Fibroblast of lung (primary cell): ENCODE measurements around the gene S100P. TPM values are rescaled to one million over a fixed set of nuclear protein-coding genes. Genes with fewer than 3 reads are reported as not detected.

Experiments used
- DNase-seq, 2 donors: peaks; one replicate each; pipeline versions ENCODE4 v3.0.0 to v3.0.0-alpha.2; 2010; ENCODE audit warnings: low read depth in 2 of 2
- H2AFZ ChIP-seq: 2 replicates; pipeline ENCODE4 v1.5.1; 2012; ENCODE audit warnings: low read length, control low read depth, inconsistent platforms
- H3K27ac ChIP-seq: 2 replicates; pipeline ENCODE4 v1.5.1; 2011; ENCODE audit warnings: low read length, control low read depth; ENCODE audit not compliant: insufficient read depth
- H3K27me3 ChIP-seq: 2 replicates; pipeline ENCODE4 v1.5.1; 2011; ENCODE audit warnings: mild to moderate bottlenecking, low read length; ENCODE audit not compliant: control insufficient read depth, insufficient read depth
- H3K36me3 ChIP-seq: 2 replicates; pipeline ENCODE4 v1.5.1; 2011; ENCODE audit warnings: low read length; ENCODE audit not compliant: control insufficient read depth, insufficient read depth
- H3K4me1 ChIP-seq: 2 replicates; pipeline ENCODE4 v1.5.1; 2011; ENCODE audit warnings: low read length; ENCODE audit not compliant: control insufficient read depth, insufficient read depth; ENCODE audit errors: extremely low read depth
- H3K4me2 ChIP-seq: 2 replicates; pipeline ENCODE4 v1.5.1; 2011; ENCODE audit warnings: low read length, control low read depth; ENCODE audit not compliant: insufficient read depth; ENCODE audit errors: extremely low read depth
- H3K4me3 ChIP-seq, 4 experiments: fragments of 200-600 bp in 1 of 4; sonication (generic) in 1 of 4; replicated peaks in 1 of 4; 2 replicates each; pipeline ENCODE4 v1.5.1; 2011 to 2016; ENCODE audit warnings: low read length in 4 of 4, low read depth in 3 of 4, mild to moderate bottlenecking in 3 of 4, control low read depth in 2 of 4, inconsistent platforms in 1 of 4, mixed read lengths in 1 of 4; ENCODE audit not compliant: insufficient read depth in 1 of 4; ENCODE audit errors: control extremely low read depth in 1 of 4
- H3K79me2 ChIP-seq: 2 replicates; pipeline ENCODE4 v1.5.1; 2012; ENCODE audit warnings: mild to moderate bottlenecking, low read length, inconsistent platforms; ENCODE audit not compliant: control insufficient read depth, insufficient read depth
- H3K9ac ChIP-seq: 2 replicates; pipeline ENCODE4 v1.5.1; 2011; ENCODE audit warnings: mild to moderate bottlenecking, low read length, control low read depth; ENCODE audit not compliant: insufficient read depth
- H3K9me3 ChIP-seq: 2 replicates; pipeline ENCODE4 v1.5.1; 2012; ENCODE audit warnings: low read depth, low read length; ENCODE audit not compliant: control insufficient read depth, insufficient read depth
- H4K20me1 ChIP-seq: 2 replicates; pipeline ENCODE4 v1.5.1; 2011; ENCODE audit warnings: low read length; ENCODE audit not compliant: control insufficient read depth, insufficient read depth; ENCODE audit errors: extremely low read depth
- EZH2 ChIP-seq: IDR thresholded peaks from 2 replicates; pipeline ENCODE4 v1.5.1; 2012; ENCODE audit warnings: low read length, control low read depth, mild to moderate bottlenecking; ENCODE audit errors: missing control alignments
- polyA plus RNA-seq, 2 donors: library from polyadenylated mRNA; depleted of rRNA in 1 of 2; stranded (reverse) in 1 of 2; unstranded in 1 of 2; fragments of >200 nt; gene quantifications; 2 replicates each; pipeline ENCODE4 v1.2.1, GENCODE V29; 2011 to 2012; ENCODE audit warnings: missing spikeins in 1 of 2
- total RNA-seq: library from RNA; depleted of rRNA; stranded (reverse); fragments of >200 nt; gene quantifications from 2 replicates; pipeline ENCODE4 v1.2.1, GENCODE V29; 2014
- TF ChIP-seq, protein P1 (sequence below), 2 donors: IDR thresholded peaks in 1 of 2; conservative IDR thresholded peaks in 1 of 2; 1 replicate in 1 of 2; 2 replicates in 1 of 2; pipeline ENCODE4 v1.5.1; 2011 to 2012; ENCODE audit warnings: low read length in 2 of 2, control low read depth in 1 of 2, inconsistent platforms in 1 of 2, low read depth in 1 of 2, mild to moderate bottlenecking in 1 of 2

Gene S100P
- total and polyA plus RNA-seq, 2 donors (not counting 1 experiment from before 2014, with no cell fraction given), result not detected

DNA sequence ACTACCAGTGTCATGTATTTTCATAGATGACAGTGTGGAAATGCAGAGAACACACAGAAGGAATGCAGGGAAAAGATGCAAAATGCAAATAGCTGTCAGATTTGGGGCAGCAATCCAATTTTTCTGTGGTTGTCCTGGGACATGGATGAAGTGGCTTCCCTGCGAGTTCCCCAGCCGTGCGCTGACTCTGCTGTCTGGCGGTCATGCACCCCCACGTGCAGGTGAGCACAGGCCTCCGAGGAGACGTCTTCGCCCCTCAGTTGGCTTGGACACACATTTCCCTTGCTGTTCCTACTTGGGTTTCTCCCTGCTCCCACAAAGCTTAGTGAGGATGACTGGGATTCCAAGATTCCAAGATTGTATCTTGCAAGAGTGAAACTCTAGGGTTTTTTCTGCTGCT lies 46.7 kb downstream of the S100P start:
- Histone ChIP-seq H2AFZ (no peak overlapping the region), H3K79me2 (no peaks in the 10 kb centered on the region), H3K9ac (no peak overlapping the region), H3K4me3 (no peak overlapping the region), H3K36me3 (no peaks in the 10 kb centered on the region), H3K4me1 (no peaks in the 10 kb centered on the region), H3K27ac (no peak overlapping the region), H3K9me3 (no peaks in the 10 kb centered on the region), H4K20me1 (no peaks in the 10 kb centered on the region), H3K27me3 (no peaks in the 10 kb centered on the region), H3K4me2 (no peak overlapping the region)
- DNase-seq, result no peak
- TF ChIP-seq, protein P1, sequence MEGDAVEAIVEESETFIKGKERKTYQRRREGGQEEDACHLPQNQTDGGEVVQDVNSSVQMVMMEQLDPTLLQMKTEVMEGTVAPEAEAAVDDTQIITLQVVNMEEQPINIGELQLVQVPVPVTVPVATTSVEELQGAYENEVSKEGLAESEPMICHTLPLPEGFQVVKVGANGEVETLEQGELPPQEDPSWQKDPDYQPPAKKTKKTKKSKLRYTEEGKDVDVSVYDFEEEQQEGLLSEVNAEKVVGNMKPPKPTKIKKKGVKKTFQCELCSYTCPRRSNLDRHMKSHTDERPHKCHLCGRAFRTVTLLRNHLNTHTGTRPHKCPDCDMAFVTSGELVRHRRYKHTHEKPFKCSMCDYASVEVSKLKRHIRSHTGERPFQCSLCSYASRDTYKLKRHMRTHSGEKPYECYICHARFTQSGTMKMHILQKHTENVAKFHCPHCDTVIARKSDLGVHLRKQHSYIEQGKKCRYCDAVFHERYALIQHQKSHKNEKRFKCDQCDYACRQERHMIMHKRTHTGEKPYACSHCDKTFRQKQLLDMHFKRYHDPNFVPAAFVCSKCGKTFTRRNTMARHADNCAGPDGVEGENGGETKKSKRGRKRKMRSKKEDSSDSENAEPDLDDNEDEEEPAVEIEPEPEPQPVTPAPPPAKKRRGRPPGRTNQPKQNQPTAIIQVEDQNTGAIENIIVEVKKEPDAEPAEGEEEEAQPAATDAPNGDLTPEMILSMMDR (conservative IDR thresholded peaks at IDR 0.05 in 1 of 2, IDR thresholded peaks at IDR 0.05 in 1 of 2; ENCODE audit: low read depth in 1 of 2, low read length in 2 of 2), result no peak
- TF ChIP-seq EZH2, result no peak

DNA sequence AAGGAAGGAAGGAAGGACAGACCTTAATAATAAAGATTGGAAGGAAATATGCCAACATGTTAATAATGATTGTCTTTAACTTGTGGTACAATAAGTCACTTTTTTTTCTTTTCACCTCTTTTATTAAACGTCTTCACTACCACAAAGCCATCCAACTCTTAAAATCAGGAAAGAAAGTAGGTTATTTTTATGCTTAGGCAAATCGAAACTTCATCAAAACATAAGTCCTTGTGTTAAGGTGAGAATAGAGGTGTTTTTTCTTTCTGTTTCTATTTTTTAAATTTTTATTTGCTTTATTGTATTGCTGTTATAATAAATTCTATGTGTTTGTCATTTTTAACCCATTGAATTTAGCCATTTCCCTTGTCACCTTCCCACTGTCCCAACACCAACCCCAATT lies 48.8 kb downstream of the S100P start:
- no peak for TF ChIP-seq EZH2
- TF ChIP-seq, protein P1 (conservative IDR thresholded peaks at IDR 0.05 in 1 of 2, IDR thresholded peaks at IDR 0.05 in 1 of 2; ENCODE audit: low read depth in 1 of 2, low read length in 2 of 2), result no peak
- H3K4me3 ChIP-seq, result no peak overlapping the region
- H4K20me1 ChIP-seq, result no peaks in the 10 kb centered on the region
- DNase-seq, result no peak
- no peak overlapping the region for H3K9ac ChIP-seq
- H3K36me3 ChIP-seq, result no peaks in the 10 kb centered on the region
- H3K79me2 ChIP-seq, result no peaks in the 10 kb centered on the region
- H3K27ac ChIP-seq, result no peak overlapping the region
- no peak overlapping the region for H3K4me2 ChIP-seq
- no peak overlapping the region for H2AFZ ChIP-seq
- H3K27me3 ChIP-seq, result no peaks in the 10 kb centered on the region
- H3K4me1 ChIP-seq, result no peaks in the 10 kb centered on the region
- no peaks in the 10 kb centered on the region for H3K9me3 ChIP-seq

DNA sequence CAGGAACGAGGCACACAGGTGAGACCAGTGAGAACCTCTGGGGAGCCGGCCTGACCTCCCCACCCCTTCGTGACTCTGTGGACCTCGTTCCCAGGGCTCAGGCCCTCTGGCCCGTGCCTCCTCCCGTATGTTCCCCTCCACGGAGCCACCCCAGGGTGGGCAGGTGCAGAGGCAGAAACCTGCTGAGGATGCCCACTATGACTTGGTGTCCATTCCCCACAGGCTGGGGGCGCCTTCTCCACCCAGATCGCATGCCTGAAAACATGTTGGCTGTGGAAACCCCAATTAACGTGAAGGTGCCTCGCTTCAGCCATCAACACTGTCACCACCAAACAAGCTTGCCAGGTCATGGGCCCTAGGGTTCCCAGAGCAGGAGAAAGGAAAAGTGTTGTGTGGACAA lies 49.3 kb downstream of the S100P start:
- Histone ChIP-seq H3K36me3 (no peaks in the 10 kb centered on the region), H2AFZ (no peak overlapping the region), H3K27ac (no peak overlapping the region), H3K4me3 (no peak overlapping the region), H3K4me2 (no peak overlapping the region), H3K4me1 (no peaks in the 10 kb centered on the region), H4K20me1 (no peaks in the 10 kb centered on the region), H3K9me3 (no peaks in the 10 kb centered on the region), H3K9ac (no peak overlapping the region), H3K27me3 (no peaks in the 10 kb centered on the region), H3K79me2 (no peaks in the 10 kb centered on the region)
- no peak for DNase-seq
- TF ChIP-seq, protein P1 (conservative IDR thresholded peaks at IDR 0.05 in 1 of 2, IDR thresholded peaks at IDR 0.05 in 1 of 2; ENCODE audit: low read depth in 1 of 2, low read length in 2 of 2), result no peak
- TF ChIP-seq EZH2, result no peak

Other genes with a start within 250 kb of the S100P start
- gene PPP2R2C, start 221.3 kb upstream of the S100P start, total RNA-seq, result under 0.01 and 0.17 TPM in 2 replicates
- 0.10 and 0.17 TPM in 2 replicates for gene PPP2R2C, start 221.3 kb upstream of the S100P start, polyA plus RNA-seq
- gene MAN2B2, start 118.7 kb upstream of the S100P start, total RNA-seq, result 11.8 and 19.0 TPM in 2 replicates
- gene MAN2B2, start 118.7 kb upstream of the S100P start, polyA plus RNA-seq, result 24.8 and 27.2 TPM in 2 replicates
- gene MRFAP1, start 53.2 kb upstream of the S100P start, total RNA-seq, result 92.2 and 99.1 TPM in 2 replicates
- gene MRFAP1, start 53.2 kb upstream of the S100P start, polyA plus RNA-seq, result 261 and 301 TPM in 2 replicates
- gene MRFAP1L1, start 16.0 kb downstream of the S100P start, total RNA-seq, result 41.6 and 45.5 TPM in 2 replicates
- 64.7 and 77.4 TPM in 2 replicates for gene MRFAP1L1, start 16.0 kb downstream of the S100P start, polyA plus RNA-seq
- gene BLOC1S4, start 22.3 kb downstream of the S100P start, total RNA-seq, result 10.8 and 12.2 TPM in 2 replicates
- gene BLOC1S4, start 22.3 kb downstream of the S100P start, polyA plus RNA-seq, result 12.3 and 13.5 TPM in 2 replicates
- 17.7 and 18.8 TPM in 2 replicates for gene KIAA0232, start 88.8 kb downstream of the S100P start, total RNA-seq
- 12.3 and 18.0 TPM in 2 replicates for gene KIAA0232, start 88.8 kb downstream of the S100P start, polyA plus RNA-seq
- gene TBC1D14, start 215.9 kb downstream of the S100P start, total RNA-seq, result 37.7 and 38.5 TPM in 2 replicates
- gene TBC1D14, start 215.9 kb downstream of the S100P start, polyA plus RNA-seq, result 26.9 and 27.7 TPM in 2 replicates